Stimulated activated CD8-positive, alpha-beta memory T cell treated with anti-CD3 and anti-CD28 coated beads, Interleukin-12 subunit alpha, Interleukin-12 subunit beta, amount 100 ng/mL, for 24 hours (primary cell): ENCODE data around the gene BORCS8.
A peak's percentile ranks its signal among the peaks of the same experiment; 100 is the strongest.
"Not testable (repeated sequence)": the region's sequence is repeated elsewhere in the genome, so short reads cannot be mapped to it uniquely, and the experiment has no call there.

ENCODE experiments used
- DNase-seq: peaks from one replicate; pipeline ENCODE4 v3.0.0-alpha.2; 2020; ENCODE audit errors: extremely low read depth

BORCS8 gene

GRCh38 chr19:19181488-19181998, 10.4 kb downstream of the BORCS8 start:
- DNase-seq = no peak

GRCh38 chr19:19179548-19180441, 12.2 kb downstream of the BORCS8 start:
- DNase-seq = no peak

GRCh38 chr19:19176950-19177349, 15.0 kb downstream of the BORCS8 start:
- DNase-seq = no peak

- DNase-seq = not testable (repeated sequence)
Measured at GRCh38 chr19:19173243-19173642, 18.7 kb downstream of the BORCS8 start.

- no peak for DNase-seq
Measured at GRCh38 chr19:19171821-19172532, 20.0 kb downstream of the BORCS8 start.

- no peak for DNase-seq
Measured at GRCh38 chr19:19170873-19171672, 20.9 kb downstream of the BORCS8 start.

GRCh38 chr19:19170053-19170872, 21.7 kb downstream of the BORCS8 start, which contains the start of gene MEF2B:
MEF2B (minus strand) TSS chr19:19170263; CDS start chr19:19150735, 19,528 bp downstream.
- peak; percentile 51 for DNase-seq

GRCh38 chr19:19169236-19170052, 22.5 kb downstream of the BORCS8 start:
- no peak for DNase-seq

- DNase-seq = no peak
Measured at GRCh38 chr19:19167612-19168011, 24.3 kb downstream of the BORCS8 start.

GRCh38 chr19:19165396-19165795, 26.6 kb downstream of the BORCS8 start:
- DNase-seq = no peak

- DNase-seq = no peak
Measured at GRCh38 chr19:19162495-19162894, 29.5 kb downstream of the BORCS8 start.

GRCh38 chr19:19160461-19161035, 31.4 kb downstream of the BORCS8 start:
- DNase-seq = no peak

- no peak for DNase-seq
Measured at GRCh38 chr19:19159534-19159933, 32.4 kb downstream of the BORCS8 start.

- DNase-seq = no peak
Measured at GRCh38 chr19:19157808-19158207, 34.1 kb downstream of the BORCS8 start.

GRCh38 chr19:19155495-19156219, 36.3 kb downstream of the BORCS8 start:
- no peak for DNase-seq

GRCh38 chr19:19154768-19155494, 37.0 kb downstream of the BORCS8 start:
- DNase-seq = no peak

- no peak for DNase-seq
Measured at GRCh38 chr19:19152668-19153384, 39.1 kb downstream of the BORCS8 start.

- DNase-seq = no peak
Measured at GRCh38 chr19:19151418-19151817, 40.5 kb downstream of the BORCS8 start.
